OCI-LY1 (cell line): Measurements from ENCODE around the gene TMEM127.

Source experiments
- EZH2 ChIP-seq: fragments of 200-600 bp; sonication (generic), shearing (Covaris generic); IDR thresholded peaks from 2 replicates; pipeline ENCODE4 v1.8.0; 2017; ENCODE audit warnings: borderline replicate concordance, mixed run types, mild to moderate bottlenecking, antibody characterized with exemption, low read length, moderate library complexity, mixed read lengths
- TF ChIP-seq, protein P1 (sequence below): fragments of 200-600 bp; sonication (generic), shearing (Covaris generic); IDR thresholded peaks from 2 replicates; pipeline ENCODE4 v1.5.1; 2017; ENCODE audit warnings: mild to moderate bottlenecking, antibody characterized with exemption, low read length, moderate library complexity, mixed read lengths

DNA sequence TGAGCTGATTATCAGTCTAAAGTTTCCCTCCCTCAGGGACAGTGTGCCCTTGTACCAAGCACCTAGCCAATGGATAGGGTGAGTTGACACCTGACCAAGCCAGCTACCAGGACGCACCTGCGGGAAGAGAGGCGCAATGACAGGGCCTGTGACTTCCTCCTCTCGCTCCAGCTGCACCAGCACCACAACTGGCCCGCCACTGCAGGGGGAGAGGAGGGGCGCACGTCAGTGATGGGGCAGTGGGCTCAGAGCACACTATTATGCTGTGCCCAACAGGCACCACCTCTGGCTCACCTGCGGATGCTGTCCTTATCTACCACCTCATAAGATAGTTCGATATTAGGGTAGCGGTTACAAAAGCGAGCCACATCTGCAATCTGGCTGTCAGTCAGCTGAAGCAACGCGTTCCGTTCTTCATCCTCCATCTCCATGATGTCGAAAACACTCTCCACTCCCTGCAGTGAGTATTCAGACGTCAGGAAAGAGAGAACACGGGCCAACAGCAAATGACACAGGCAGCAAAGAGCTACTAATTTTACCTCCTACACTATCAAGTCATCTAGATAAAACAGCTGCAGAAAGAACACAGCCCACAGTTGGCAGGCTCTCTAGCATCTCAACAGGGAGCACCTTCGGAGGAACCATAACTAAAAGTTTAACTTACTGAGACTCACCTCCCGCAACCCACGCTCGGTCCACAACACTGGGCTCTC lies 11.1 kb upstream of the TMEM127 start:
- TF ChIP-seq, protein P1, sequence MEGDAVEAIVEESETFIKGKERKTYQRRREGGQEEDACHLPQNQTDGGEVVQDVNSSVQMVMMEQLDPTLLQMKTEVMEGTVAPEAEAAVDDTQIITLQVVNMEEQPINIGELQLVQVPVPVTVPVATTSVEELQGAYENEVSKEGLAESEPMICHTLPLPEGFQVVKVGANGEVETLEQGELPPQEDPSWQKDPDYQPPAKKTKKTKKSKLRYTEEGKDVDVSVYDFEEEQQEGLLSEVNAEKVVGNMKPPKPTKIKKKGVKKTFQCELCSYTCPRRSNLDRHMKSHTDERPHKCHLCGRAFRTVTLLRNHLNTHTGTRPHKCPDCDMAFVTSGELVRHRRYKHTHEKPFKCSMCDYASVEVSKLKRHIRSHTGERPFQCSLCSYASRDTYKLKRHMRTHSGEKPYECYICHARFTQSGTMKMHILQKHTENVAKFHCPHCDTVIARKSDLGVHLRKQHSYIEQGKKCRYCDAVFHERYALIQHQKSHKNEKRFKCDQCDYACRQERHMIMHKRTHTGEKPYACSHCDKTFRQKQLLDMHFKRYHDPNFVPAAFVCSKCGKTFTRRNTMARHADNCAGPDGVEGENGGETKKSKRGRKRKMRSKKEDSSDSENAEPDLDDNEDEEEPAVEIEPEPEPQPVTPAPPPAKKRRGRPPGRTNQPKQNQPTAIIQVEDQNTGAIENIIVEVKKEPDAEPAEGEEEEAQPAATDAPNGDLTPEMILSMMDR, result no peak
- TF ChIP-seq EZH2, result no peak
